Measurements from ENCODE around the gene PLCL1. TPM values are rescaled to one million over a fixed set of nuclear protein-coding genes. Genes with fewer than 3 reads are reported as not detected.

The PLCL1 gene
- total RNA-seq, 1 experiment from 2014 or later, result 0.07 TPM

- intact Hi-C loops (cut with micrococcal nuclease), result no loop called here
- Histone ChIP-seq H3K9me2 (ENCODE audit: insufficient read depth) (no peaks in the 10 kb centered on the region), H2AFZ (ENCODE audit: low read depth, low read length, poor library complexity, severe bottlenecking) (no peak overlapping the region), H3K9ac (ENCODE audit: low read length) (no peak overlapping the region), H3K79me2 (ENCODE audit: insufficient read depth, low read length) (no peaks in the 10 kb centered on the region), H3K9me3 (ENCODE audit: control insufficient read depth in 1 of 2, insufficient read depth in 1 of 2, low read depth in 1 of 2, low read length in 2 of 2) (no peaks in the 10 kb centered on the region), H3K27me3 (ENCODE audit: insufficient read depth, low read length) (peaks cover 34% of the 10 kb centered on the region; the same call in 1 of the 2 replicates), H3K36me3 (ENCODE audit: control insufficient read depth in 1 of 2, insufficient read depth in 2 of 2, low read length in 2 of 2) (no peaks in the 10 kb centered on the region), H4K20me1 (ENCODE audit: insufficient read depth) (no peaks in the 10 kb centered on the region), H3K27ac (ENCODE audit: low read depth, low read length) (no peak overlapping the region), H3K4me3 (replicated peaks in 1 of 2; ENCODE audit: low read depth in 1 of 2, low read length in 2 of 2) (no peak overlapping the region), H3K4me1 (ENCODE audit: control insufficient read depth in 1 of 2, insufficient read depth in 2 of 2, low read length in 2 of 2) (no peaks in the 10 kb centered on the region), H3K4me2 (ENCODE audit: low read length) (no peak overlapping the region)
- no peak for ATAC-seq
- ChIA-PET POLR2A (no interaction called here), RAD21 (ENCODE audit: low non-redundant PET in 1 of 2, low total read pairs in 2 of 2, uncharacterized antibody in 2 of 2, unreplicated experiment in 2 of 2) (no interaction called here), CTCF (interaction anchor here (0.7 kb wide), 1 partner anchor 730 kb away, joined by 3 read pairs; no protein-coding TSS in a partner anchor)
- TF ChIP-seq ZBTB33 (IDR thresholded peaks at IDR 0.05; ENCODE audit: extremely low read depth, insufficient replicate concordance, low read length) (no peak), RAD21 (IDR thresholded peaks at IDR 0.05; ENCODE audit: low read depth) (no peak), ZFX (IDR thresholded peaks at IDR 0.05) (no peak), POLR2AphosphoS5 (IDR thresholded peaks at IDR 0.05; ENCODE audit: low read depth, low read length) (no peak)
- TF ChIP-seq, protein P1, sequence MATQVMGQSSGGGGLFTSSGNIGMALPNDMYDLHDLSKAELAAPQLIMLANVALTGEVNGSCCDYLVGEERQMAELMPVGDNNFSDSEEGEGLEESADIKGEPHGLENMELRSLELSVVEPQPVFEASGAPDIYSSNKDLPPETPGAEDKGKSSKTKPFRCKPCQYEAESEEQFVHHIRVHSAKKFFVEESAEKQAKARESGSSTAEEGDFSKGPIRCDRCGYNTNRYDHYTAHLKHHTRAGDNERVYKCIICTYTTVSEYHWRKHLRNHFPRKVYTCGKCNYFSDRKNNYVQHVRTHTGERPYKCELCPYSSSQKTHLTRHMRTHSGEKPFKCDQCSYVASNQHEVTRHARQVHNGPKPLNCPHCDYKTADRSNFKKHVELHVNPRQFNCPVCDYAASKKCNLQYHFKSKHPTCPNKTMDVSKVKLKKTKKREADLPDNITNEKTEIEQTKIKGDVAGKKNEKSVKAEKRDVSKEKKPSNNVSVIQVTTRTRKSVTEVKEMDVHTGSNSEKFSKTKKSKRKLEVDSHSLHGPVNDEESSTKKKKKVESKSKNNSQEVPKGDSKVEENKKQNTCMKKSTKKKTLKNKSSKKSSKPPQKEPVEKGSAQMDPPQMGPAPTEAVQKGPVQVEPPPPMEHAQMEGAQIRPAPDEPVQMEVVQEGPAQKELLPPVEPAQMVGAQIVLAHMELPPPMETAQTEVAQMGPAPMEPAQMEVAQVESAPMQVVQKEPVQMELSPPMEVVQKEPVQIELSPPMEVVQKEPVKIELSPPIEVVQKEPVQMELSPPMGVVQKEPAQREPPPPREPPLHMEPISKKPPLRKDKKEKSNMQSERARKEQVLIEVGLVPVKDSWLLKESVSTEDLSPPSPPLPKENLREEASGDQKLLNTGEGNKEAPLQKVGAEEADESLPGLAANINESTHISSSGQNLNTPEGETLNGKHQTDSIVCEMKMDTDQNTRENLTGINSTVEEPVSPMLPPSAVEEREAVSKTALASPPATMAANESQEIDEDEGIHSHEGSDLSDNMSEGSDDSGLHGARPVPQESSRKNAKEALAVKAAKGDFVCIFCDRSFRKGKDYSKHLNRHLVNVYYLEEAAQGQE (IDR thresholded peaks at IDR 0.05; ENCODE audit: low read depth), result no peak
- no TSS peak for BruUV-seq (replicated peaks)
- DNase-seq (ENCODE audit: low read depth, low spot score), result no peak
Observed at GRCh38 chr2:198056836-198057235, 252.4 kb downstream of the PLCL1 start.

All from HCT116 (cell line).